Smooth muscle cell (in vitro differentiated cells): Measurements from ENCODE around the gene ARL15. TPM values are rescaled to one million over a fixed set of nuclear protein-coding genes. Genes with fewer than 3 reads are reported as not detected.
"Not testable (repeated sequence)": the region's sequence is repeated elsewhere in the genome, so short reads cannot be mapped to it uniquely, and the experiment has no call there.

ENCODE experiments used
- DNase-seq: peaks from one replicate; lab custom pipeline; 2025; ENCODE audit not compliant: unreplicated experiment; lab: John Stamatoyannopoulos, UW
- H2AFZ ChIP-seq: fragments of 200-600 bp; sonication (generic); 2 replicates; pipeline ENCODE4 v1.6.0; 2016; ENCODE audit warnings: antibody characterized with exemption, low read depth, mild to moderate bottlenecking
- H3F3A ChIP-seq: fragments of 200-600 bp; sonication (generic); 2 replicates; pipeline ENCODE4 v1.6.0; 2017; ENCODE audit warnings: antibody characterized with exemption, low read depth
- H3K27ac ChIP-seq: fragments of 200-600 bp; sonication (generic); 2 replicates; pipeline ENCODE4 v1.5.1; 2016; ENCODE audit warnings: low read depth, mild to moderate bottlenecking
- H3K27me3 ChIP-seq: fragments of 200-600 bp; sonication (generic); 2 replicates; pipeline ENCODE4 v1.6.1; 2016; ENCODE audit warnings: low read depth, mild to moderate bottlenecking
- H3K36me3 ChIP-seq: fragments of 200-600 bp; sonication (generic); 2 replicates; pipeline ENCODE4 v1.5.1; 2016; ENCODE audit warnings: low read depth
- H3K4me1 ChIP-seq: fragments of 200-600 bp; sonication (generic); 2 replicates; pipeline ENCODE4 v1.5.1; 2016; ENCODE audit warnings: low read depth
- H3K4me2 ChIP-seq: fragments of 200-600 bp; sonication (generic); 2 replicates; pipeline ENCODE4 v1.6.0; 2016; ENCODE audit warnings: mild to moderate bottlenecking
- H3K4me3 ChIP-seq: fragments of 200-600 bp; sonication (generic); 2 replicates; pipeline ENCODE4 v1.5.1; 2016; ENCODE audit warnings: mild to moderate bottlenecking
- H3K79me2 ChIP-seq: fragments of 200-600 bp; sonication (generic); 2 replicates; pipeline ENCODE4 v1.6.0; 2016; ENCODE audit warnings: low read depth, mild to moderate bottlenecking
- H3K9ac ChIP-seq: fragments of 200-600 bp; sonication (generic); 2 replicates; pipeline ENCODE4 v1.6.0; 2016; ENCODE audit warnings: low read depth
- H3K9me3 ChIP-seq: fragments of 200-600 bp; sonication (generic); replicated peaks from 2 replicates; pipeline ENCODE4 v1.5.1; 2016; ENCODE audit warnings: low read depth
- H4K20me1 ChIP-seq: fragments of 200-600 bp; sonication (generic); 2 replicates; pipeline ENCODE4 v1.6.0; 2016; ENCODE audit warnings: low read depth
- WGBS: methylation state at CpG from one replicate; pipeline ENCODE4 v1.1.7; 2016; ENCODE audit warnings: low lambda C conversion rate; 5-methylcytosine and 5-hydroxymethylcytosine counted together
- polyA plus RNA-seq: library from polyadenylated mRNA; unstranded; fragments of >200 nt; fragmentation: Nextera tagmentation; extraction: Ambion mirVana; gene quantifications from 2 replicates; pipeline ENCODE4 v1.2.1, GENCODE V29; 2016
- total RNA-seq: library from RNA; depleted of rRNA; stranded (reverse); fragments of >200 nt; gene quantifications from 2 replicates; pipeline ENCODE4 v1.2.3, GENCODE V29; 2014
- TF ChIP-seq, protein P1 (sequence below): fragments of 200-600 bp; sonication (generic); IDR thresholded peaks from 2 replicates; pipeline ENCODE4 v1.5.1; 2017; ENCODE audit warnings: borderline replicate concordance, mild to moderate bottlenecking, antibody characterized with exemption; ENCODE audit not compliant: insufficient read depth, poor library complexity, severe bottlenecking

The ARL15 gene
- total and polyA plus RNA-seq, 2 experiments from 2014 or later: 9.8 to 51.1 TPM

DNA sequence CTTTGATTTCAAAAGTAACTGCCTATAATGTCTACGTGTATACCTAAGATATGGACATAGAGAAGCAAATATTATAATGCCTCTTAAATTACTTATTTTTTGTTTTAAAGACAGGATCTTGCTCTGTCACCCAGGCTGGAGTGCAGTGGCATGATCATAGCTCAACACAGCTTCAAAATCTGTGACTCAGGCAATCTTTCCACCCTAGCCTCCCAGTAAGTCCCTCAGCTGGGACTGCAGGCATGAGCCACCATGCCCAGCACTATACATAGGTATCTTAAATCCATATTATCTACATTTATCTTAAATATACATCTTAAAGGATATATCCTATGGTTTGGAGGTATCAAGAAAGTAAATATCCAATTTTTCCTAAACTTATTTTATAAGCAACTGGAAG is 261.2 kb downstream of the ARL15 start:
- H3K36me3 ChIP-seq: no peaks in the 10 kb centered on the region
- H3K27me3 ChIP-seq: no peaks in the 10 kb centered on the region
- 97% methylated on average over 1 of the region's 1 CpG for WGBS
- DNase-seq: no peak
- H3F3A ChIP-seq: no peaks in the 10 kb centered on the region
- no peaks in the 10 kb centered on the region for H3K79me2 ChIP-seq
- H3K4me2 ChIP-seq: no peak overlapping the region
- TF ChIP-seq, protein P1, sequence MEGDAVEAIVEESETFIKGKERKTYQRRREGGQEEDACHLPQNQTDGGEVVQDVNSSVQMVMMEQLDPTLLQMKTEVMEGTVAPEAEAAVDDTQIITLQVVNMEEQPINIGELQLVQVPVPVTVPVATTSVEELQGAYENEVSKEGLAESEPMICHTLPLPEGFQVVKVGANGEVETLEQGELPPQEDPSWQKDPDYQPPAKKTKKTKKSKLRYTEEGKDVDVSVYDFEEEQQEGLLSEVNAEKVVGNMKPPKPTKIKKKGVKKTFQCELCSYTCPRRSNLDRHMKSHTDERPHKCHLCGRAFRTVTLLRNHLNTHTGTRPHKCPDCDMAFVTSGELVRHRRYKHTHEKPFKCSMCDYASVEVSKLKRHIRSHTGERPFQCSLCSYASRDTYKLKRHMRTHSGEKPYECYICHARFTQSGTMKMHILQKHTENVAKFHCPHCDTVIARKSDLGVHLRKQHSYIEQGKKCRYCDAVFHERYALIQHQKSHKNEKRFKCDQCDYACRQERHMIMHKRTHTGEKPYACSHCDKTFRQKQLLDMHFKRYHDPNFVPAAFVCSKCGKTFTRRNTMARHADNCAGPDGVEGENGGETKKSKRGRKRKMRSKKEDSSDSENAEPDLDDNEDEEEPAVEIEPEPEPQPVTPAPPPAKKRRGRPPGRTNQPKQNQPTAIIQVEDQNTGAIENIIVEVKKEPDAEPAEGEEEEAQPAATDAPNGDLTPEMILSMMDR: no peak
- H3K9me3 ChIP-seq: no peaks in the 10 kb centered on the region
- H3K4me1 ChIP-seq: no peaks in the 10 kb centered on the region
- H3K27ac ChIP-seq: no peak overlapping the region
- no peak overlapping the region for H3K4me3 ChIP-seq
- H3K9ac ChIP-seq: no peak overlapping the region
- H4K20me1 ChIP-seq: no peaks in the 10 kb centered on the region
- no peak overlapping the region for H2AFZ ChIP-seq

DNA sequence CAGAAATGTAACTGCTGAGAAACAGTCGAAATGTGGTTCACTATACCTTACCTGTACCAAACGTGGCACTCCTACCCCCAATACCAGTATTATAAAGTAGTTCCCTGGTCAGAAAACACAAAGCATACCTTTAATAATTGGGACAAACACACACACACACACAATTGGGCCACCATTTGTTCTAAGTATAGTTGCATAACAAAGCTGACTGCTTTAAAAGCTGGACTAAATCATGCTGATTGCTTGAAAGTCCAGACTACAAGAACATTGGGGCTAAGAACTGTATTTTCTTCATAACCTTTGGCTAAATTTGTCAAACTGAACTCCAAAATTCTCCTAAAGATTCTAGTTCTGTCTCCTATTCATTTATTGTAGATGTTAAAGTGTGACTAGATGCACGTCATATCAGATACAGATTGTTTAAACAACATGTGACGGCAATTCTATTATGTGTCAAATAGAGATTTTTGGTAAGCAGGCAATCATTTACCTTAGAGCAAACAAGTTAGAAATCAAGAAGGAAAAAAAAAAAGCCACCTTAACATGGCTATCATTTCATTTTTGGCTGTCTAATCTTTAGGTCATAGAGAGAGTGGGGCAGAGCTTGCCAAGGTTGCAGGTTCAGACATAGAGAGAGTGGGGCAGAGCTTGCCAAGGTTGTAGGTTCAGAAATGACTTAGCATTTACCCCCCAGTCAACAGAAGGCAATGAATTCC is 265.1 kb downstream of the ARL15 start:
- DNase-seq: no peak
- Histone ChIP-seq H3F3A (no peaks in the 10 kb centered on the region), H4K20me1 (peaks cover 4% of the 10 kb centered on the region), H3K4me3 (no peak overlapping the region), H3K9me3 (no peaks in the 10 kb centered on the region), H3K36me3 (no peaks in the 10 kb centered on the region), H3K79me2 (no peaks in the 10 kb centered on the region), H2AFZ (no peak overlapping the region), H3K27me3 (no peaks in the 10 kb centered on the region), H3K27ac (no peak overlapping the region), H3K4me2 (no peak overlapping the region), H3K4me1 (no peaks in the 10 kb centered on the region), H3K9ac (no peak overlapping the region)
- 97% methylated on average over 4 of the region's 4 CpGs for WGBS
- TF ChIP-seq, protein P1: no peak

DNA sequence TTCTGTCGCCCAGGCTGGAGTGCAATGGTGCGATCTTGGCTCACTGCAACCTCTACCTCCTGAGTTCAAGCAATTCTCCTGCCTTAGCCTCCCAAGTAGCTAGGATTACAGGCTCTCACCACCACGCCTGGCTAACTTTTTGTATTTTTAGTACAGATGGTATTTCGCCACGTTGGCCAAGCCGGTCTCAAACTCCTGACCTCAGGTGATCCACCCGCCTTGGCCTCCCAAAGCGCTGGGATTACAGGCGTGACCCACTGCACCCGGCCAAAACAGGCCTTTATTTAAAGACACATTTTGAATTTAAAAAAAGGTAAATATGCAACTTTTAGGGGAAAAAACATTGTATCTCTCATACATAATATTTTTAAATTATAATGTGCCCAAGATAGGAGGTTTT is 266.1 kb downstream of the ARL15 start:
- H3K9me3 ChIP-seq, H3K27ac ChIP-seq, H3K79me2 ChIP-seq, H3K36me3 ChIP-seq, H4K20me1 ChIP-seq, H3K9ac ChIP-seq, H3K4me2 ChIP-seq, H2AFZ ChIP-seq, H3K4me3 ChIP-seq, H3K27me3 ChIP-seq, H3F3A ChIP-seq, H3K4me1 ChIP-seq, DNase-seq: not testable (repeated sequence)
- 99% methylated on average over 10 of the region's 10 CpGs for WGBS

DNA sequence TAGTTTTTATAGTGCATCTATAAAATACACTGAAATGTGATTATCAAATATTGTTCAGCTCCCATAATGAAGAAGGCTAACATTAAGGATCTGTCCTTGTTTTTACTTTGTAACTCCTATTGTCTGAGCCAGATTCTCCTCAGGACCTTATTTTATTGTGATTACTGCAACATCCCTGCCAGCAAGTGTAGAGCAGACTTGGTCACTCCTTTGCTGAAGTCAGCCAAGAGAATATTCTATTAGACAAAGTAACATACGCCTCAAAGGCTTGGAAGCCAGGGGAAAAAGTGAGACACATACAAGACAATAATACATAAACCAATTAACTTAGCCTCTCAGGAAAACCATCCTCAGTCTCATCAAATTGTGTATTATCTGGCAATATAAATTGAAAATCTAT is 269.6 kb downstream of the ARL15 start:
- no peaks in the 10 kb centered on the region for H3K9me3 ChIP-seq
- no peaks in the 10 kb centered on the region for H3K4me1 ChIP-seq
- no peak overlapping the region for H3K4me2 ChIP-seq
- no peaks in the 10 kb centered on the region for H3K79me2 ChIP-seq
- WGBS: 96% methylated on average over 1 of the region's 1 CpG
- H3K9ac ChIP-seq: no peak overlapping the region
- no peak overlapping the region for H2AFZ ChIP-seq
- TF ChIP-seq, protein P1: no peak
- no peak overlapping the region for H3K27ac ChIP-seq
- no peak overlapping the region for H3K4me3 ChIP-seq
- no peaks in the 10 kb centered on the region for H3F3A ChIP-seq
- H3K36me3 ChIP-seq: no peaks in the 10 kb centered on the region
- no peaks in the 10 kb centered on the region for H3K27me3 ChIP-seq
- peaks cover 4% of the 10 kb centered on the region for H4K20me1 ChIP-seq
- no peak for DNase-seq
